Tibial nerve (tissue), 4 donors: ENCODE data around the gene TUBGCP6. TPM values are rescaled to one million over a fixed set of nuclear protein-coding genes. Genes with fewer than 3 reads are reported as not detected.

Experiments
- DNase-seq, 2 donors: peaks; one replicate each; pipeline ENCODE4 v3.0.0-alpha.2; 2019; ENCODE audit warnings: low spot score in 2 of 2
- H3K27ac ChIP-seq, 4 donors: fragments of 200-600 bp; sonication (generic) in 3 of 4; one replicate each; pipeline ENCODE4 v1.5.1; 2017 to 2019; ENCODE audit warnings: mild to moderate bottlenecking in 1 of 4
- H3K27me3 ChIP-seq, 2 donors: fragments of 200-600 bp; sonication (generic) in 1 of 2; one replicate each; pipeline versions ENCODE4 v1.5.1 to v1.6.0; 2017 to 2019
- H3K36me3 ChIP-seq, 3 donors: fragments of 200-600 bp; sonication (generic); one replicate each; pipeline ENCODE4 v1.5.1; 2018 to 2019
- H3K4me1 ChIP-seq, 4 donors: fragments of 200-600 bp; sonication (generic) in 3 of 4; one replicate each; pipeline ENCODE4 v1.5.1; 2017 to 2019
- H3K4me3 ChIP-seq, 4 donors: fragments of 200-600 bp; sonication (generic) in 3 of 4; one replicate each; pipeline ENCODE4 v1.5.1; 2017 to 2019; ENCODE audit warnings: mild to moderate bottlenecking in 1 of 4, moderate library complexity in 1 of 4
- H3K9me3 ChIP-seq, 4 donors: fragments of 200-600 bp; sonication (generic) in 3 of 4; one replicate each; pipeline ENCODE4 v1.5.1; 2017 to 2019
- EP300 ChIP-seq, 2 donors: sonication (generic); formaldehyde crosslinking; IDR thresholded peaks; one replicate each; pipeline ENCODE4 v1.6.1; 2017; ENCODE audit warnings: antibody characterized with exemption in 2 of 2, mild to moderate bottlenecking in 1 of 2
- POLR2A ChIP-seq, 2 donors: fragments of 450-650 bp; IDR thresholded peaks; one replicate each; pipeline ENCODE4 v1.6.1; 2017; ENCODE audit warnings: antibody characterized with exemption in 2 of 2, mild to moderate bottlenecking in 2 of 2, moderate library complexity in 2 of 2
- WGBS, 2 donors: methylation state at CpG; one replicate each; pipeline ENCODE4 v1.1.5; 2018; 5-methylcytosine and 5-hydroxymethylcytosine counted together
- total RNA-seq, 4 donors: library from RNA; depleted of rRNA; stranded (reverse); fragments of >200 nt; gene quantifications; one replicate each; pipeline ENCODE4 v1.1.0, GENCODE V29; 2016
- TF ChIP-seq, protein P1 (sequence below), 5 experiments: fragments of 200-600 bp in 3 of 5; fragments of 450-650 bp in 2 of 5; sonication (generic) in 3 of 5; IDR thresholded peaks; one replicate each; pipeline ENCODE4 v1.5.1; 2016 to 2019; ENCODE audit warnings: antibody characterized with exemption in 5 of 5, mild to moderate bottlenecking in 3 of 5, moderate library complexity in 2 of 5

TUBGCP6 gene
- total RNA-seq, 4 donors from 2014 or later, result 72.2 to 127 (median 78.6) TPM

- WGBS, 2 donors, result 95 to 96% methylated on average over 75 to 76 of the region's 76 CpGs
- Histone ChIP-seq H3K9me3 (no peaks in the 10 kb centered on the region), H3K4me3 (no peak overlapping the region), H3K27me3 (peaks cover 0 to 40% of the 10 kb centered on the region in 2 donors), H3K4me1 (no peaks in the 10 kb centered on the region), H3K27ac (no peak overlapping the region), H3K36me3 (no peaks in the 10 kb centered on the region)
- no peak for TF ChIP-seq POLR2A (IDR thresholded peaks at IDR 0.05)
- TF ChIP-seq, protein P1, sequence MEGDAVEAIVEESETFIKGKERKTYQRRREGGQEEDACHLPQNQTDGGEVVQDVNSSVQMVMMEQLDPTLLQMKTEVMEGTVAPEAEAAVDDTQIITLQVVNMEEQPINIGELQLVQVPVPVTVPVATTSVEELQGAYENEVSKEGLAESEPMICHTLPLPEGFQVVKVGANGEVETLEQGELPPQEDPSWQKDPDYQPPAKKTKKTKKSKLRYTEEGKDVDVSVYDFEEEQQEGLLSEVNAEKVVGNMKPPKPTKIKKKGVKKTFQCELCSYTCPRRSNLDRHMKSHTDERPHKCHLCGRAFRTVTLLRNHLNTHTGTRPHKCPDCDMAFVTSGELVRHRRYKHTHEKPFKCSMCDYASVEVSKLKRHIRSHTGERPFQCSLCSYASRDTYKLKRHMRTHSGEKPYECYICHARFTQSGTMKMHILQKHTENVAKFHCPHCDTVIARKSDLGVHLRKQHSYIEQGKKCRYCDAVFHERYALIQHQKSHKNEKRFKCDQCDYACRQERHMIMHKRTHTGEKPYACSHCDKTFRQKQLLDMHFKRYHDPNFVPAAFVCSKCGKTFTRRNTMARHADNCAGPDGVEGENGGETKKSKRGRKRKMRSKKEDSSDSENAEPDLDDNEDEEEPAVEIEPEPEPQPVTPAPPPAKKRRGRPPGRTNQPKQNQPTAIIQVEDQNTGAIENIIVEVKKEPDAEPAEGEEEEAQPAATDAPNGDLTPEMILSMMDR (IDR thresholded peaks at IDR 0.05), result no peak
- TF ChIP-seq EP300 (IDR thresholded peaks at IDR 0.05), result no peak
- no peak for DNase-seq
Observed at GRCh38 chr22:50176850-50177536, 67.8 kb downstream of the TUBGCP6 start.

DNA sequence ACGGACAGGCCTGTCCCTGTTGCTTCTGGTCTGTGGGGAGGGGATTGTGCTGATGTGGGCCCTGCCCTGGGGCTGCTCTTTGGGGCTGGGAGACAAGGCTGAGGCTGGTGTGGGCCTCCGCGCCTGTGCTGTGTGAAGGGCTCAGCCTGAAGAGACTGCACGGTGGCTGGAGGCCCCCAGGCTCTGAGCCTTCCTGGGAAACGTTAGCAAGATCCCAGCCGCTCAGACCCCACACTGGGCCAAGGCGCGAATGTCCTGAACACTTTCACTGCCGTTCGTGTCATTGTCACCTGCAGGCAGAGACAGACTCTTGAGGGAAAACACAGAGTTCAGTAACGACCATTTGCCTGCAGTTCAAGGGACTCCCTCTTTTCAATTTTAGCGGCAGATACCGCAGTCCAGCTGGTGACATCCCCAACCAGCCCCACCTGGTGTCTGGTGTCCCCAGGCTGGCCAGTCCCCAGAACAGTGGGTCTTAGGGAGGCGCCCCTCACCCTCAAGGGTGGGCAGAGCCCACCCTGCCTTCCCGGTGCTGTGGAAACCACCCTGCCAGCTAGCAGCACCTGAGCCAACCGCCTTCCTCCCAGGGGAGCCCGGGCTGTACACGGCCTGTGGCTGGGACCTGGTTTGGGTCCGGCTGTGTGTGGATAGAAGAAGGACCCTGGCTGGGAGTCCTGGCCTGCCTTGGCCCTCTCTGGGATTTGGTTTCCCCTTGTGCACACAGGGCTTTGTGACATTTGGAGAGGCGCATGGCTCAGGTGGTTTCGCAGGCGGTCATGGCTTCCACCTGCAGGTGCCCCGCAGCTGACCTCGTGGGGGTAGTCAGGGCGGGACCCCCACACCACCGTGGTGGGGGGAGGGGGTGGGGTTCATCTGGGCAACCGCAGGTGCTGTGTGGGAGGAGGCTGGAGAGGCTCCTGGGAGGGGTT is 68.6 kb downstream of the TUBGCP6 start:
- H3K27me3 ChIP-seq, result peaks cover 0 to 48% of the 10 kb centered on the region in 2 donors
- DNase-seq, result no peak

DNA sequence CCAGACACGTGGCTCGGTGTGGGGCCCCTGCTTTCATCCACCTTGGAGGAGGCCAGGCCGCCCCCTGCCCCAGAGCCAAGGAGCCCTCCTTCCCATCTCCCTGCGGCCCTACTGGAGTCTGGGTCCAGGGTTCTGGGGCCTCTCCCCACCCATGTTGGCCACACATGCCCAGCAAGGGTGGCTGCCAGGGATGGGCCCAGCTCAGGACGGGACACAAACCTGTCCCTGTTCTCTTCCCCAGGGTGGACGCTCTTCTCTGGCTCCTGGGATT is 69.7 kb downstream of the TUBGCP6 start:
- WGBS, 2 donors, result 74 to 79% methylated on average over 2 to 5 of the region's 6 CpGs
- TF ChIP-seq, protein P1 (IDR thresholded peaks at IDR 0.05), result no peak
- no peak for TF ChIP-seq EP300 (IDR thresholded peaks at IDR 0.05)
- TF ChIP-seq POLR2A (IDR thresholded peaks at IDR 0.05), result no peak
- no peak for DNase-seq
- Histone ChIP-seq H3K27me3 (peaks cover 0 to 50% of the 10 kb centered on the region in 2 donors), H3K27ac (no peak overlapping the region), H3K4me3 (no peak overlapping the region), H3K36me3 (no peaks in the 10 kb centered on the region), H3K4me1 (peaks cover 0 to 6% (median 2%) of the 10 kb centered on the region in 4 donors), H3K9me3 (no peaks in the 10 kb centered on the region)

More for the DNA sequence above, 68.6 kb downstream of the TUBGCP6 start:
- Histone ChIP-seq H3K36me3 (no peaks in the 10 kb centered on the region), H3K9me3 (no peaks in the 10 kb centered on the region), H3K27ac (no peak overlapping the region), H3K4me1 (no peaks in the 10 kb centered on the region), H3K4me3 (no peak overlapping the region)
- TF ChIP-seq, protein P1 (IDR thresholded peaks at IDR 0.05), result no peak
- TF ChIP-seq EP300 (IDR thresholded peaks at IDR 0.05) (no peak), POLR2A (IDR thresholded peaks at IDR 0.05) (no peak)
- WGBS, 2 donors, result 71% methylated on average over 20 to 23 of the region's 27 CpGs

DNA sequence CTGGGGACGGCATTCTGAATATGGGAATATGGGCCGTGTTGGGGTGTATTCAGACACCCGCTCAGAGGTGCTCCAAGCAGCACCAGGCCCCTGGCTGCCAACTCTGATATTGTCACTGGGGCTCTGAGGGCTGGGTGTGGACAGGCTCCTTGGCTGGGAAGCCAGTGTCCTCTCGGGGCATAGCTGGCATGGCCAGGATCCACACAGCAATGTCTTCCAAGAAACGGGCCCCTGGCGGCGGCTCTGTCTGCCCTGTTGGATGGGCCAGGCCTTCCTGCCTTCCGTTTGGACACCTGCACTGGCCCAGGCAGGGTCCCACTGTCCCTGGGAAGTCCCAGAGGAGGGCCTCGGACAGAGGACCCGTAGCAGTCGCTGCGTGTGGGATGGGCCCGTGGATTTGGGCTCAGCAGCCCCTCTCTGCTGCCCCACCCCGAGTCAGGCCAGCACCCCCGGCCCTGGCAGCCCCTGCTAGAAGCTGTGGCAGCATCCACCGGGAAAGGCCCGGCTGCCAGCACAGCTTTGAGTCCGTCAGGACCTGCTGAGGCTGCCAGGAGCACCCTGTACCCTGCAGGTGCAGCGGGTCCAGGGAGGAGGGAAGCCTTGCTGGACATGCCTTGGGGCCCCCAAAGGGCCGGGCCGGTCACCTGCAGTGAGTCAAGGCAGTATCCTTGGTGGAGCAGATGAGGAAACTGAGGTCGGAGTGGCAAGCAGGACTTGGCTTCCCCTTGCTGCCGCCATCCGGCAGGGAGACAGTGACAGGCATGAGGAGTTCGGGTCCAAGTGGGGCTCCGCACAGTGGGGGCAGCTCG is 70.2 kb downstream of the TUBGCP6 start:
- peaks cover 0 to 11% (median 3%) of the 10 kb centered on the region in 4 donors for H3K4me1 ChIP-seq
- no peak overlapping the region for H3K4me3 ChIP-seq
- WGBS, 2 donors, result 90% methylated on average over 16 to 22 of the region's 27 CpGs
- TF ChIP-seq EP300 (IDR thresholded peaks at IDR 0.05), result no peak
- TF ChIP-seq, protein P1 (IDR thresholded peaks at IDR 0.05), result no peak
- TF ChIP-seq POLR2A (IDR thresholded peaks at IDR 0.05), result no peak
- no peak for DNase-seq
- no peak overlapping the region for H3K27ac ChIP-seq
- H3K9me3 ChIP-seq, result no peaks in the 10 kb centered on the region
- H3K27me3 ChIP-seq, result peaks cover 0 to 47% of the 10 kb centered on the region in 2 donors
- H3K36me3 ChIP-seq, result no peaks in the 10 kb centered on the region
